SU-DHL-6 (cell line): ENCODE data around the gene TIGD1.

Source experiments
- CTCF ChIP-seq: fragments of 200-600 bp; sonication (generic); IDR thresholded peaks from one replicate; pipeline ENCODE4 v1.5.1; 2017; ENCODE audit warnings: antibody characterized with exemption, mild to moderate bottlenecking, low read length, moderate library complexity; ENCODE audit not compliant: insufficient read depth, poor library complexity, severe bottlenecking
- EZH2phosphoT487 ChIP-seq: fragments of 200-600 bp; sonication (generic), shearing (Covaris generic); conservative IDR thresholded peaks from 2 replicates; pipeline ENCODE4 v1.6.1; 2018; ENCODE audit warnings: mild to moderate bottlenecking, antibody characterized with exemption, low read length, moderate library complexity, mixed read lengths

DNA sequence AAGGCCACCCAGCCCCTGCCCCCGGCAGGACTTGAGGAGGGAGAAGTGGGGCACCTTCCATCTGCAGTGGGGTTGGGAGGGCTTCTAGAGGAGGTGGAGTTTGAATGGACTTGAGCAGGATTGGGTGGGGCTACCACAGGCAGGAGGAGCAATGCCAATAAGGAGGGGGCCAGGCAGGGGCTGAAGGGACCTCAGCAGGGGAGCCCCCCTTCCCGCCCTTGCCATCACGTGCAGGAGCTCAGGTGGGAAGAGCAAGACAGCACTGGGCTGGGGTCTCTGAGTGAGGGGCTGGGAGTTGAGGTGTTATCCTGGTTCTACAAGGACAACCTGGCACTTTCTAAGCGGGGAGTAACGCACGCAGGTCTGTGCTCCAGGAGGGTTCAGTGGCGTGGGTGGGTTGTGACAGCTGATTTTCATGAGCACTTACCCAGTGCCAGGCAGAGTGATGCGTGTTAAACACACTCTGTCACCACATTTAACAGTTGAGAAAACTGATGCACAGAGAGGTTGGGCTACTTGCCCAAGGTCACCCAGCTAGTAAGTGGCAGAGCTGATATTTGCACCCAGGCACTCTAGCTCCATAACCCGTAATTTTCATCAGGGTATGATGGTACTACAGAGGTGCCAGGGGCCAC lies 19.6 kb downstream of the TIGD1 start:
- TF ChIP-seq CTCF (no peak), EZH2phosphoT487 (no peak)
